Ureter (tissue), 1 donor: ENCODE data around the gene SRGAP2. TPM values are rescaled to one million over a fixed set of nuclear protein-coding genes. Genes with fewer than 3 reads are reported as not detected.
"Not testable (repeated sequence)": the region's sequence is repeated elsewhere in the genome, so short reads cannot be mapped to it uniquely, and the experiment has no call there.

ENCODE experiments used
- DNase-seq: peaks from one replicate; pipeline ENCODE4 v3.0.0-alpha.2; 2020; ENCODE audit warnings: low spot score
- total RNA-seq: library from RNA; stranded (reverse); gene quantifications from one replicate; pipeline ENCODE4 v1.2.4, GENCODE V29; 2023
- donor health status: DM: yes; HTN: yes; CAD: no.

Gene SRGAP2
- total RNA-seq, 1 donor from 2014 or later = 58.9 TPM

- not testable (repeated sequence) for DNase-seq
Observed at GRCh38 chr1:206250953-206251681, 47.8 kb downstream of the SRGAP2 start.

- DNase-seq = not testable (repeated sequence)
Observed at GRCh38 chr1:206252680-206253335, 49.5 kb downstream of the SRGAP2 start.

Other genes with a start within 250 kb of the SRGAP2 start
- 11.7 TPM for gene RAB7B, start 200.1 kb upstream of the SRGAP2 start, total RNA-seq
- gene CTSE, start 179.6 kb upstream of the SRGAP2 start, total RNA-seq = 25.3 TPM
- gene RHEX, start 150.4 kb upstream of the SRGAP2 start, total RNA-seq = 27.1 TPM
- gene AVPR1B, start 86.2 kb upstream of the SRGAP2 start, total RNA-seq = not detected
- not detected for gene FAM72A, start 702 bp upstream of the SRGAP2 start, total RNA-seq